NCI-H510A treated with DMSO at 0.1 percent for 48 hours (cell line): ENCODE results near the gene TRAK1.

Source experiments
- DNase-seq: peaks from one replicate; lab custom pipeline; 2025; lab: John Stamatoyannopoulos, UW

TRAK1 gene

GRCh38 chr3:42157540-42158538 lies 66.7 kb downstream of the TRAK1 start:
- no peak for DNase-seq

DNA sequence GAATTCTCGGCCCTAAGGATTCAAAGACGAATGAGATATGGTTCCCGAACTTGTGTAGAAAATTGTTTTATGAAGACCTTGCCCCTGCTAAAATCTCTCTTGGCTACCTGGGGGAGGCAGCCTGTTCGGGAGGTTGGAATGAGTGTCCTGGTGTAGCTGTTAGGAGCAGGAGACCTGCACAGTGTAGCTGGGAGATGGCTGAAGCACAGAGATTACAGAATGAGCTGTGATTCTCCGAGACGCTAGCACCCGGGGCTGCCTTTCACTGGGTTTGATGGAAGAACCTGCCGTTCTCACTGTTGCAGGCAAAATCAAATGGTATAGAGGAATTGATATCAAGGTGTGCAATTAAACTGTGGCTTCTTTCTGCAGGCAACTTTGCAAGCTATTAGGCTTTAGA lies 68.0 kb downstream of the TRAK1 start:
- peak; percentile 29 for DNase-seq

GRCh38 chr3:42159706-42160472 lies 68.7 kb downstream of the TRAK1 start:
- DNase-seq: peak; percentile 78

DNA sequence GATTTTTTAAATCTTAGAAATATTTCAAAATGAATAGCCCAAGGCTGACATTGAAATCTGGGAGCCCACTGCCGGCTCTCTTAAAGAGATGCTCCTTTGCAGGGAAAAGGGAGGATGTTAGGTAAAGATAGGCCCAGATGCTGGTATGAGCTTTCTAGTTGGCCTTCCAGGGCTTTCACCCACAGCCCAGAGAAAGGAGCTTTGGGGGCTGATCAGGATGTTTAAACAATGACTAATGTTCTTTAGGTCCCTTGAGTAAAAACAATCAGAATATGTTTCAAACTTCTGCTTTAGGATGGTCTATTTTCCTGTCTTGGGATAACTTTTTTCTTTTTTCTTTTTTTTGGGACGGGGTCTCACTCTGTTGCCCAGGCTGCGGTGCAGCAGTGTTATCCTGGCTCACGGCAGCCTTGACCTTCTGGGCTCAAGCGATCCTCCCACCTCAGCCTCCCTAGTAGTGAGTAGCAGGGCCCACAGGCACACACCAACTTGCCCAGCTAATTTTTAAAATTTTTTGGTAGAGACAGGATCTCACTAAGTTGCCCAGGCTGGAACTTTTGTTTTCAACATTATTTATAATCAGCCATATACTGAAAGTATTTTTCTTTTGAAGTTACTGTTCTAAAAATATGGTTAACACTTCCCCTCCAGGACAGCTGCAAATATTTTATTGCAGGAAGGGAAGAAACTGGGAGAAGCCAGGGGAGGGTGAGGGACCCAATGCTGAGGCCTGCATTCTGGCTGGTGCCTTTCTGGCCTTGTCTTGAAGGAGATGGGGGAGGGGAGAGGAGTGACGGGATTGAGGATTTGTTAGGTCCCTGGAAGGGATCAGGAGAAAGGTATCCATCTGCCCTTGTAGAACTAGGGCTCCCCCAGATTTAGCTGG lies 70.1 kb downstream of the TRAK1 start:
- no peak for DNase-seq

GRCh38 chr3:42162462-42162861 lies 71.3 kb downstream of the TRAK1 start:
- no peak for DNase-seq

DNA sequence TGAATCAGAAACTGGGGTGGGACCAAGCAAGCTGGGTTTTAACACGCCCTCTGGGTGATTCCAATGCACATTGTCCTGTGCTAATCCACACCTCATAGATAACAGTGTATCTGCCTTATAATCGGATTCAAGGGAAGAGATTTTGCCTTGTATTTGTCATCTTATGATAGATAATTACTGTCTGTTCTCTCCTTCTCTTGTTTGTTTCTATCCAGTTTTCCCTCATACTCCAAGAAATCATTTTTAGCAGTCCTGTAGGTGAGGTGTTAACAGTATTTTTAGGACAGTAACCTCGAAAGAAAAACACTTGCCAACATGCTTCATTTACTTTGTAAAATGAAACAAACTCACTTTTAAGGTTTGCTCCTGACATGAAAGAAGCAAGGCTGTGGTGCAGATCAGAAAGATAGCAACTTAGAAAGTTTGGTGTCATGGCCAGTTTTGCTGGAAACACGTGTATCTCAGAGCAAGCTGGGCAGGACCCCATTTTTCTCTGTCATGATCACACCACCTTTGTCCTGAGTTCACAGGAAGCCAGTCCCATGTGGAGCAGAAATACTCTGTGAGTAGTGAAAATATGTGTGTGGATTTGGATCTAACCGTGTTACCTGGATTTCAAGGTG lies 72.6 kb downstream of the TRAK1 start:
- no peak for DNase-seq

DNA sequence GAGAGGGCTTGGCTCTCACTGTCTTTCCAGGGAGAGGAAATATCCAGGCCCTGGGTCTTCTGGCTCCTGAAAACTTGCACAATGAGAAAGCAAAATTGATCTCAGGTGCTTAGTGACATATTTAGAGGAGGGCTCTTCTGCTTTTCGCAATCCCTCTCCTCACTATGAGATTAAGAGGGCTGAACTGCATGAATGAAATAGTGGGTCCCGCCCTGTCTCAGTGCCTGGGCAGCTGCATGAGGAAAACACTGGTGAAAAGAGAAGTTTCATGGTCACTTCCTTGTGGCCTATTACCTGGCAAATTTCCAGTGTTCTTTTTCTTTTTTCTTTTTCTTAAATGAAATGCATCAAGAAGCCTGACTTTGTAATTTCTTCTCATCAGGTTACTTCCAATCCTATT lies 73.5 kb downstream of the TRAK1 start:
- no peak for DNase-seq

GRCh38 chr3:42165211-42165610 lies 74.1 kb downstream of the TRAK1 start:
- DNase-seq: no peak

DNA sequence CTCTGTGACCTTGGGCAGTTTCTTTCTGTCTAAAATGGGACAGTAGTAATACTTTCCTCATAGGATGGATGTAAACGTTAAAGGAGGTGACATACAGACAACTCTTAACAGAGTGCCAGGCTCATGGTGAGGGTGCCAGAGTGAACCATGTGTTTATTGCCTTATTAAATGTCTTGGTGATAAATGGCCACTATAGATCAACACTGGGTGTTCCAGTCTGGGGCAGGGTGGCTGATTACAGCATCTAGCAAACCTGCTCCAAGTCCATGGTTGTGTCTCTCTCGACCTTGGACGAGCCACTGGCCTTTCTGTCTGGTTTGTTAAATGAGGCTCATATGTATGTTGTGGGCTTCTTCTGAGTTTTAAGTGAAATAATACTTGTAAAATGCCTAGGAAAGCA lies 75.1 kb downstream of the TRAK1 start:
- DNase-seq: no peak

GRCh38 chr3:42166662-42167300 lies 75.6 kb downstream of the TRAK1 start:
- DNase-seq: no peak

- DNase-seq: peak; percentile 6
These were observed 78.5 kb downstream of the TRAK1 start for GRCh38 chr3:42169579-42170120.

GRCh38 chr3:42172047-42172654 lies 81.0 kb downstream of the TRAK1 start:
- DNase-seq: no peak

- DNase-seq: no peak
These were observed 82.2 kb downstream of the TRAK1 start for GRCh38 chr3:42173307-42173706.

- no peak for DNase-seq
These were observed 83.7 kb downstream of the TRAK1 start for GRCh38 chr3:42174679-42175385.

- no peak for DNase-seq
These were observed 84.5 kb downstream of the TRAK1 start for GRCh38 chr3:42175386-42176240.

- no peak for DNase-seq
These were observed 85.3 kb downstream of the TRAK1 start for GRCh38 chr3:42176242-42177034.

- no peak for DNase-seq
These were observed 86.1 kb downstream of the TRAK1 start for GRCh38 chr3:42177068-42177800.
